ENCODE measurements around the gene CHST11. TPM values are rescaled to one million over a fixed set of nuclear protein-coding genes. Genes with fewer than 3 reads are reported as not detected.

The CHST11 gene
- total and polyA plus RNA-seq, 4 donors, result 15.0 to 25.5 (median 18.8) TPM

DNA sequence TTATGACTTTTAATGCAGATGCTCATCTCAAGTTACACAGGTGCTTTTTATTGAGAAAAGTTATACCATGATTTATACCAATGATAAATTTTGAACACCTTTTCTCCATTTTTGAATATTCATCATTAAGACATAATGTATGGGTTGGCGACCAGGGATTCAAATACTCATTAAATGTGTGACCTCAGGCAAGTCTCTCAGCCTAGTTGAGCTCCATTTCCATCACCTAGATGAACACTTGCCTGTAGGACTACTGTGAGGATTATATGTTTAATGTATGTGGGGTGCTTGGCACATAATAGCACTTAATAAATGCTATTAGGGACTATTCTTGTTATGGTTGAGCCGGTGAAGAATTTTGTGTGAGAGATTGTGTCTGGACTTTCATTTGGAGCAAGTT, 228.6 kb downstream of the CHST11 start:
- no peak overlapping the region for H3K4me3 ChIP-seq (ENCODE audit: low read depth, low read length)
- H3K27ac ChIP-seq (ENCODE audit: low read depth, low read length), result no peak overlapping the region
- no peaks in the 10 kb centered on the region for H3K27me3 ChIP-seq (ENCODE audit: control insufficient read depth, insufficient read depth, low read length)
- DNase-seq (ENCODE audit: low read depth in 4 of 6, low spot score in 6 of 6), result no peak
- no peaks in the 10 kb centered on the region for H3K4me1 ChIP-seq (ENCODE audit: control insufficient read depth, insufficient read depth, low read length)
- H3K9me3 ChIP-seq (ENCODE audit: control insufficient read depth, insufficient read depth, low read length), result no peaks in the 10 kb centered on the region
- no CpG with 5 or more reads among the region's 2 CpGs for WGBS (ENCODE audit: insufficient coverage)
- H3K36me3 ChIP-seq (ENCODE audit: control insufficient read depth, insufficient read depth, low read length), result no peaks in the 10 kb centered on the region

DNA sequence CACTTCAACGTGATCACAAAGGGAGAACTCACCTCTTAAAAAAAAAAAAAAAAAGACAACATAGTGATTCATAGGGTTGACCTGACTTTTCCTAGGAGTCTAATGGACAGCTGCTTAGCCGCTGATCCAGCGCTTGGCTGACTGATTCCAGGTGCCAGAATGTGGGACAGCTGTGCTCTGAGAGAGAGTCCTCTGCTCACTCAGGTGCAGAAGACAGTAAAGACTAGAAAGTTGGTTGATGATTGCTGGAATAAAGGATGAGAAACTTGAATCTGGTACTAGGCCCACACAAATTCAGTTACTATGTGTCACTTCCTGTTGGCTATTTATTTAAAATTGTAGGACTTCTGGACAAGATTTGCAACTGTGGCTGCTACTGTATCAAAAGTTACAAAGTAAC, 229.4 kb downstream of the CHST11 start:
- no peaks in the 10 kb centered on the region for H3K9me3 ChIP-seq (ENCODE audit: control insufficient read depth, insufficient read depth, low read length)
- no peaks in the 10 kb centered on the region for H3K27me3 ChIP-seq (ENCODE audit: control insufficient read depth, insufficient read depth, low read length)
- 59% methylated on average over 2 of the region's 3 CpGs for WGBS (ENCODE audit: insufficient coverage)
- no peak for DNase-seq (ENCODE audit: low read depth in 4 of 6, low spot score in 6 of 6)
- no peak overlapping the region for H3K27ac ChIP-seq (ENCODE audit: low read depth, low read length)
- H3K4me3 ChIP-seq (ENCODE audit: low read depth, low read length), result no peak overlapping the region
- no peaks in the 10 kb centered on the region for H3K36me3 ChIP-seq (ENCODE audit: control insufficient read depth, insufficient read depth, low read length)
- H3K4me1 ChIP-seq (ENCODE audit: control insufficient read depth, insufficient read depth, low read length), result no peaks in the 10 kb centered on the region

DNA sequence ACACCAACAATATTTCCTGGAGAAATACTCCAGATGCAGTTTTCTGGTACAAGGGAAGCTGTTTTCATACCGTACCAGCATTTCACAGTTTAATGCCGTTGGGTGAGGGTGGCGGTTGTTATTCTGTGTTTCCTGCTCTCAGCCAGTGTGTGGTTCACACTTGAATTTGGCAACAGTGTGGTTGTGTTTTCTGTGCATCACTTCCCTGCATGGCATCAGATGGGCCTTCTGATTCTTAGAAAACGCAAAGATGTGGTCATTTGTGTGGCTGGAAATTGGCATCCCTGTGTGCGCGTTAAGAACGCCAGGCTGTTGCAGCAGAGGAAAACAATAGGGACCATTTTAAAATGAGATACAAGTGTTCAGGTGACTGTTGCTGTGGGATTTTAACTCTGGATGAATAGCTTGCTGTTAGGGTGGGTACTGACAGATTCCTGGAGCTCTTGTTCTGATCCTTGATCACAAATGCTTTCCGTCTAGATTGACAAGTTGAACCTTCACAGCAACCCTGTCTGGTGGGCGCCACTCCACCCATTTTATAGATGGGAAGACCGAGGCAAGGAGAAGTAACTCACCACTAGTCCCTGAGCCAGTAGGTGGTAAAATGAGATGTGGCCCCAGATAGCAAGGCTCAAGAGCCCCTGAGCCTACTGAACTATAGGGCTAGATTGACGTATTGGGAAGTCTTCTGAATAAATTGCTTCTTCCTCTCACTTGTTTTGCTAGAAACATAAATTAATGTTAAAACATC, 231.2 kb downstream of the CHST11 start:
- 78% methylated on average over 8 of the region's 11 CpGs for WGBS (ENCODE audit: insufficient coverage)
- no peaks in the 10 kb centered on the region for H3K9me3 ChIP-seq (ENCODE audit: control insufficient read depth, insufficient read depth, low read length)
- no peaks in the 10 kb centered on the region for H3K27me3 ChIP-seq (ENCODE audit: control insufficient read depth, insufficient read depth, low read length)
- DNase-seq (ENCODE audit: low read depth in 4 of 6, low spot score in 6 of 6), result no peak
- H3K4me3 ChIP-seq (ENCODE audit: low read depth, low read length), result no peak overlapping the region
- H3K27ac ChIP-seq (ENCODE audit: low read depth, low read length), result no peak overlapping the region
- H3K4me1 ChIP-seq (ENCODE audit: control insufficient read depth, insufficient read depth, low read length), result no peaks in the 10 kb centered on the region
- no peaks in the 10 kb centered on the region for H3K36me3 ChIP-seq (ENCODE audit: control insufficient read depth, insufficient read depth, low read length)

DNA sequence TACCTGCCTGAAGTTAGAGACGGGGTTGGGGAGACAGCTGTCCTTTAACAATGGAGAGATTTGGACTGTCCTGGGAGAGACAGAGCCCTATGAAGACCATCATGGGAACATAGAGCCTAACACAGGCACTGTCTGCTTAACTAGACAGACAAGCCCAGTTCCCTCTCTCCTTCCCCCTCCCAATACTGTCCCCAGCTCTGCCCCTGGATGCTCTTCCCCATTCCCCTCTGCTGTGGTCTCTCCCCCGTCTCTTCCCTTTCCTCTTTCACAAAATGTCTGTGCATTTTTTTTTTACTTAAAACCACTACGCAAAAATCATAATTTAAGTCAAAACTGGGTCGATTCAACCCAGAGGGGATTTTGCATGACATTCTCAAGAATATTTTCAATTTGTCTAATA, 232.9 kb downstream of the CHST11 start:
- Histone ChIP-seq H3K27me3 (ENCODE audit: control insufficient read depth, insufficient read depth, low read length) (no peaks in the 10 kb centered on the region), H3K9me3 (ENCODE audit: control insufficient read depth, insufficient read depth, low read length) (no peaks in the 10 kb centered on the region), H3K4me3 (ENCODE audit: low read depth, low read length) (no peak overlapping the region), H3K4me1 (ENCODE audit: control insufficient read depth, insufficient read depth, low read length) (peaks cover 5% of the 10 kb centered on the region), H3K36me3 (ENCODE audit: control insufficient read depth, insufficient read depth, low read length) (no peaks in the 10 kb centered on the region), H3K27ac (ENCODE audit: low read depth, low read length) (no peak overlapping the region)
- WGBS (ENCODE audit: insufficient coverage), result 100% methylated on average over 1 of the region's 4 CpGs
- no peak for DNase-seq (ENCODE audit: low read depth in 4 of 6, low spot score in 6 of 6)

DNA sequence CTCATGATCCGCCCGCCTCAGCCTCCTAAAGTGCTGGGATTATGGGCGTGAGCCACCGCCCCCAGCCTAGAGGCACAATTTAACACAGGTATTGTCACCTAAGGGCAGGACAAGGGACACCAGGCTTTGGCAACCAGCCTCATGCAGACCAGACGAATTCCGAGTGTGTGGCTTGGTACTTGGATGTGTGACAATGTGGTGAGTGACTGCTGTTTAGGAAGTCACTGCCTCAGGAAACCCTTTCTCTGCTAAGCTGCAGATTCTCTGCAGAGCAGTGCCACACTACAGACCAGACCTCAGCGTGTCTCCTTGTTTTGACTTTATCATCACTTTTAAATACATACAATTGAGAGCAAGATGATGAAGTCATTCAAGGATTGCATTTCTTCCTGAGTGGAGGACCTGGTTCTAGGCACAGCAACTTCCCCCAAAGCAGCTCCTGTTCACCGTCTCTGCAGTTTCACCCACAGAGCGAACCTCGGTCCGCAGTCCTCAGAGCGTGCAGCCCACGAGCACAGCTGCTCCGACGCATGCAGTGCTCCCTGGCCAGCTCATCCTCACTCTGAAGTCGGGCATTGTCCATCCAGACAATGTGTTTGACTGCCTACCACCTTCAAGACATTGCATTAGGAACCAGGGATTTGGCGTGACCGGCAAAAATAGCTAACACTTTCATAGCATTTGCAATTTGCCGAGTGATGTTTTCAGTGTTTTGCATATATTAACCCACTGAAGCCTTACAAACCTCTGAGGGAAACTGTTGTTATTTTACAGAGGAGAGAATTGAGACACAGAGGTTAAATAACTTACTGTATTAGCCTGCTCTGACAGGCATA, 235.2 kb downstream of the CHST11 start:
- no peaks in the 10 kb centered on the region for H3K9me3 ChIP-seq (ENCODE audit: control insufficient read depth, insufficient read depth, low read length)
- H3K4me3 ChIP-seq (ENCODE audit: low read depth, low read length), result no peak overlapping the region
- DNase-seq (ENCODE audit: low read depth in 4 of 6, low spot score in 6 of 6), result no peak
- H3K4me1 ChIP-seq (ENCODE audit: control insufficient read depth, insufficient read depth, low read length), result peaks cover 15% of the 10 kb centered on the region
- no peaks in the 10 kb centered on the region for H3K27me3 ChIP-seq (ENCODE audit: control insufficient read depth, insufficient read depth, low read length)
- H3K27ac ChIP-seq (ENCODE audit: low read depth, low read length), result no peak overlapping the region
- no peaks in the 10 kb centered on the region for H3K36me3 ChIP-seq (ENCODE audit: control insufficient read depth, insufficient read depth, low read length)
- WGBS (ENCODE audit: insufficient coverage), result 77% methylated on average over 14 of the region's 19 CpGs

DNA sequence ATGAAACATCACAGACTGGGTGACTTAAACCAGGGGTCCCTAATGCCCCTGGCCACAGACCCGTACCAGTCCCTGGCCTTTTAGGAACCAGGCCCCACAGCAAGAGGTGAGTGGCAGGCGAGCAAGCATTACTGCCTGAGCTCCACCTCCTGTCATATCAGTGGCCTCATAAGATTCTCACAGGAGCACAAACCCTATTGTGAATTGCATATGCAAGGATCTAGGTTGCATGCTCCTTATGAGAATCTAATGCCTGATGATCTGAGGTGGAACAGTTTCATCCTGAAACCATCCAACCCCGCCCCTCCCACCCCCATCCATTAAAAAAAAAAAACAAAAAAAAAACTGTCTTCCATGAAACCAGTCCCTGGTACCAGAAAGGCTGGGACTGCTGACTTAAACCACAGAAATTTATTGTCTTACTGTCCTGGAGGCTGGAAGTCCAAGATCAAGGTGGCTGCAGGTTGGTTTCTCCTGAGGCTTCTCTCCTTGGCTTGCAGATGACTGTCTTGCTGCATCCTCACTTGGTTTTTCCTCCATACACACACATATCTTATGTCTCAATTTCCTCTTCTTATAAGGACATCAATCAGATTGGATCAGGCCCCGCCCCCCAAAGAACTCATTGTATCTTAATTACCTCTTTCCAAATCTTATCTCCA, 235.9 kb downstream of the CHST11 start:
- 27% methylated on average over 2 of the region's 4 CpGs for WGBS (ENCODE audit: insufficient coverage)
- Histone ChIP-seq H3K27ac (ENCODE audit: low read depth, low read length) (no peak overlapping the region), H3K9me3 (ENCODE audit: control insufficient read depth, insufficient read depth, low read length) (no peaks in the 10 kb centered on the region), H3K27me3 (ENCODE audit: control insufficient read depth, insufficient read depth, low read length) (no peaks in the 10 kb centered on the region), H3K4me1 (ENCODE audit: control insufficient read depth, insufficient read depth, low read length) (peaks cover 15% of the 10 kb centered on the region), H3K4me3 (ENCODE audit: low read depth, low read length) (no peak overlapping the region), H3K36me3 (ENCODE audit: control insufficient read depth, insufficient read depth, low read length) (no peaks in the 10 kb centered on the region)
- no peak for DNase-seq (ENCODE audit: low read depth in 4 of 6, low spot score in 6 of 6)

DNA sequence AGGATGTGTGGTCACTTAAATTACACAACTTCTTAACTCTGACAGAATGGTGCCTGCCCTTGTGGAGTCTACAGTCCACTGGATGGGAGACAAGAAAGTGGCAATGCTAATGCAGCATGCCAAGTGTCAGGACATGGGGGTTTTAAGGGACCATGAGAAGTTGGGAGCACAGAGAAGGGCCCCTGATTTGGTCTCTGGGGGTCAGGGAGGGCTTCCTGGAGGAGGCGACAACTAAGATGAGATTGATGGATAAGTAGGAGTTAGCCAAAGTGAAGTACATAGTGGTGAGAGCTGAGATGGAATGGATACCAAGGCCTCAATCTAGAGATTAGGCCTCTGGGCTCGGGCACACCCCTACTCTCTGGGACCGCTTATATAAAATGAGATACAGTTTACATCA, 236.7 kb downstream of the CHST11 start:
- Histone ChIP-seq H3K9me3 (ENCODE audit: control insufficient read depth, insufficient read depth, low read length) (no peaks in the 10 kb centered on the region), H3K27ac (ENCODE audit: low read depth, low read length) (no peak overlapping the region), H3K4me1 (ENCODE audit: control insufficient read depth, insufficient read depth, low read length) (peaks cover 15% of the 10 kb centered on the region), H3K27me3 (ENCODE audit: control insufficient read depth, insufficient read depth, low read length) (no peaks in the 10 kb centered on the region), H3K36me3 (ENCODE audit: control insufficient read depth, insufficient read depth, low read length) (no peaks in the 10 kb centered on the region), H3K4me3 (ENCODE audit: low read depth, low read length) (no peak overlapping the region)
- WGBS (ENCODE audit: insufficient coverage), result 100% methylated on average over 1 of the region's 3 CpGs
- DNase-seq (ENCODE audit: low read depth in 4 of 6, low spot score in 6 of 6), result no peak

DNA sequence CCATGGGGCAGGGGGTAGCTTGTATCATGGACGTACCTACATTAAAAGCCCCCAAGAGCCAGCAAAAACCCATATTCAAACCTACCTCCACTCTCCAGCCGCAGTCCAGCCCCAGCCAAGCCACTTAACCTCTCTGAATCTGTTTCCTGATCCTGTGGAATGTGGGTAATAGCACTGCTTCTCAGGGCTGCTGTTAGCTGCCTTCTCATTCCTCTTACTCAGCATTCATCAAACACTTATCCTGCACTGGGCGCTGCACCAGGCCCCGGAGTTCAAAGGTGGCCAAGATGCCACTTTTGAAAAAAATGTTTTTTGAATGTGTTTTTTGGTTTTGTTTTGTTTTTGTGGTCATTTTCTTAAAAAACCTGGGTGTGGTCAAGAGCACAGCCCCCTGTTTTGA, 237.4 kb downstream of the CHST11 start:
- H3K27ac ChIP-seq (ENCODE audit: low read depth, low read length), result no peak overlapping the region
- peaks cover 15% of the 10 kb centered on the region for H3K4me1 ChIP-seq (ENCODE audit: control insufficient read depth, insufficient read depth, low read length)
- no CpG with 5 or more reads among the region's 4 CpGs for WGBS (ENCODE audit: insufficient coverage)
- no peak overlapping the region for H3K4me3 ChIP-seq (ENCODE audit: low read depth, low read length)
- H3K27me3 ChIP-seq (ENCODE audit: control insufficient read depth, insufficient read depth, low read length), result no peaks in the 10 kb centered on the region
- DNase-seq (ENCODE audit: low read depth in 4 of 6, low spot score in 6 of 6), result no peak
- no peaks in the 10 kb centered on the region for H3K9me3 ChIP-seq (ENCODE audit: control insufficient read depth, insufficient read depth, low read length)
- H3K36me3 ChIP-seq (ENCODE audit: control insufficient read depth, insufficient read depth, low read length), result no peaks in the 10 kb centered on the region

DNA sequence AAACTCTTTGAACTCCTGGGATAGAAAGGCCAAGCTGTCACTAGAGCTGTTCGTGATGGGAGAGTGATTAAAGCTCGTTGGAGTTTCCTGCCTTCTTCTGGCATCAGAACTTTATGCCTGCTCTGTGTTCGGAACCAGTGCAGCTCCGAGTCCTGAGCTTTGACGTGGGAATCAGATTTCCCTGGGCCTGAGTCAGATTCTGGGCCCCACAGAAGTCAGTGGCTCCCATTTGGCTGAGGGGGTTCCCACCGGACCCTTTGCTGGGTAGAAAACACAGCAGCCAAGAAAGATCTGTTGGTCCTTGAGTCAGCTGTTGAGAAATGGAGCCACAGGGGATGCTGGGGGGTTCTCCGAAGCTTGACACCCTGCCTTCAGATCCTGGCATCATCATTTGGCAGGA, 238.0 kb downstream of the CHST11 start:
- no peak for DNase-seq (ENCODE audit: low read depth in 4 of 6, low spot score in 6 of 6)
- H3K27ac ChIP-seq (ENCODE audit: low read depth, low read length), result no peak overlapping the region
- H3K4me1 ChIP-seq (ENCODE audit: control insufficient read depth, insufficient read depth, low read length), result peaks cover 15% of the 10 kb centered on the region
- H3K36me3 ChIP-seq (ENCODE audit: control insufficient read depth, insufficient read depth, low read length), result no peaks in the 10 kb centered on the region
- WGBS (ENCODE audit: insufficient coverage), result 69% methylated on average over 7 of the region's 7 CpGs
- no peak overlapping the region for H3K4me3 ChIP-seq (ENCODE audit: low read depth, low read length)
- H3K27me3 ChIP-seq (ENCODE audit: control insufficient read depth, insufficient read depth, low read length), result no peaks in the 10 kb centered on the region
- H3K9me3 ChIP-seq (ENCODE audit: control insufficient read depth, insufficient read depth, low read length), result no peaks in the 10 kb centered on the region

All from spinal cord (tissue), 10 donors.